A549 (cell line): ENCODE results near the gene GXYLT2.

Experiments used
- CHD2 ChIP-seq: fragments of 150-350 bp; IDR thresholded peaks from 2 replicates; pipeline ENCODE4 v1.6.1; 2014; ENCODE audit warnings: low read length; ENCODE audit not compliant: partially characterized antibody
- EHMT2 ChIP-seq: fragments of 200-600 bp; sonication (generic); IDR thresholded peaks from 2 replicates; pipeline ENCODE4 v1.6.1; 2016; ENCODE audit warnings: antibody characterized with exemption, low read depth, mild to moderate bottlenecking, moderate library complexity
- EP300 ChIP-seq, 2 experiments: fragments of >200 bp; sonication (Bioruptor Twin); formaldehyde crosslinking; IDR thresholded peaks; 2 replicates in 1 of 2; 3 replicates in 1 of 2; pipeline ENCODE4 v1.6.1; 2016 to 2017
- HOXB13 ChIP-seq: fragments of 250-450 bp; sonication (Bioruptor Pico); IDR thresholded peaks from 2 replicates; pipeline ENCODE4 v1.5.0; 2020; ENCODE audit warnings: low read depth, mild to moderate bottlenecking, moderate library complexity
- KDM1A ChIP-seq: fragments of 200-600 bp; sonication (generic); IDR thresholded peaks from 2 replicates; pipeline ENCODE4 v1.6.1; 2016; ENCODE audit warnings: low read depth, mild to moderate bottlenecking
- KDM5A ChIP-seq: fragments of 200-600 bp; sonication (generic); IDR thresholded peaks from 2 replicates; pipeline ENCODE4 v1.6.1; 2016; ENCODE audit warnings: antibody characterized with exemption, mild to moderate bottlenecking
- MAX ChIP-seq: IDR thresholded peaks from 2 replicates; pipeline ENCODE4 v1.6.1; 2012
- POLR2A ChIP-seq: IDR thresholded peaks from 2 replicates; pipeline ENCODE4 v1.6.1; 2012; ENCODE audit warnings: mild to moderate bottlenecking, low read length
- RAD21 ChIP-seq, 2 experiments: fragments of >200 bp in 1 of 2; sonication (Bioruptor Twin) in 1 of 2; formaldehyde crosslinking in 1 of 2; IDR thresholded peaks in 1 of 2; conservative IDR thresholded peaks in 1 of 2; 2 replicates in 1 of 2; 3 replicates in 1 of 2; pipeline ENCODE4 v1.6.1; 2012 to 2018; ENCODE audit warnings: inconsistent platforms in 1 of 2
- RFX5 ChIP-seq: fragments of 450-650 bp; IDR thresholded peaks from 2 replicates; pipeline ENCODE4 v1.7.1; 2014; ENCODE audit warnings: antibody characterized with exemption, mild to moderate bottlenecking, moderate library complexity
- ZNF302 ChIP-seq: fragments of 250-450 bp; sonication (Bioruptor Pico); IDR thresholded peaks from 2 replicates; pipeline ENCODE4 v1.9.0; 2021; ENCODE audit warnings: inconsistent platforms, mild to moderate bottlenecking, moderate library complexity
- TF ChIP-seq, protein P1 (sequence below): fragments of >200 bp; sonication (Bioruptor Twin); formaldehyde crosslinking; IDR thresholded peaks from 3 replicates; pipeline ENCODE4 v1.5.1; 2016

DNA sequence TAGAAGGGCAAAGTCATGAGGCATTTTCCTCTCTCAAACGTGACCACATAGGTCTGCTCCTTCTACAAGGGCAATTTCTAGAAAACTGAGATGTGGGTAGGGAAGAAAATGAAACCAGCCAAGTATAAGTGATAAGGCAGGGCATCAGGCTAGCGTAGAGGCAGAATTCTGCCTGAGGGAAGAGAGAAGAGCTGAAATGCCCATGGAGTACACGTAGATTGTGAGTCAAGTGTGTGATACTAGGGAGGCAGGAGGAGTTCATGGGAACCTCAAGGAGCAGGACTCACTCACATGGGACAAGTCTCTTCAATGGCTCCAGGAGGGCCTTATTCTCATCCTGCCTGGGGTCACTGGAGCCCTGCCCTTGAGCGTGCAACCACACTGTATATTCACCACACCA, 73.9 kb downstream of the GXYLT2 start:
- no peak for TF ChIP-seq POLR2A
- no peak for TF ChIP-seq KDM1A
- no peak for TF ChIP-seq KDM5A
- TF ChIP-seq EP300 (IDR thresholded peaks at IDR 0.05) = no peak
- TF ChIP-seq, protein P1, sequence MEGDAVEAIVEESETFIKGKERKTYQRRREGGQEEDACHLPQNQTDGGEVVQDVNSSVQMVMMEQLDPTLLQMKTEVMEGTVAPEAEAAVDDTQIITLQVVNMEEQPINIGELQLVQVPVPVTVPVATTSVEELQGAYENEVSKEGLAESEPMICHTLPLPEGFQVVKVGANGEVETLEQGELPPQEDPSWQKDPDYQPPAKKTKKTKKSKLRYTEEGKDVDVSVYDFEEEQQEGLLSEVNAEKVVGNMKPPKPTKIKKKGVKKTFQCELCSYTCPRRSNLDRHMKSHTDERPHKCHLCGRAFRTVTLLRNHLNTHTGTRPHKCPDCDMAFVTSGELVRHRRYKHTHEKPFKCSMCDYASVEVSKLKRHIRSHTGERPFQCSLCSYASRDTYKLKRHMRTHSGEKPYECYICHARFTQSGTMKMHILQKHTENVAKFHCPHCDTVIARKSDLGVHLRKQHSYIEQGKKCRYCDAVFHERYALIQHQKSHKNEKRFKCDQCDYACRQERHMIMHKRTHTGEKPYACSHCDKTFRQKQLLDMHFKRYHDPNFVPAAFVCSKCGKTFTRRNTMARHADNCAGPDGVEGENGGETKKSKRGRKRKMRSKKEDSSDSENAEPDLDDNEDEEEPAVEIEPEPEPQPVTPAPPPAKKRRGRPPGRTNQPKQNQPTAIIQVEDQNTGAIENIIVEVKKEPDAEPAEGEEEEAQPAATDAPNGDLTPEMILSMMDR = no peak
- TF ChIP-seq RAD21 (conservative IDR thresholded peaks at IDR 0.05 in 1 of 2, IDR thresholded peaks at IDR 0.05 in 1 of 2) = no peak
- TF ChIP-seq RFX5 = no peak
- no peak for TF ChIP-seq ZNF302 (CRISPR knock-in tag)
- TF ChIP-seq EHMT2 = no peak
- TF ChIP-seq CHD2 = no peak
- TF ChIP-seq MAX = no peak
- TF ChIP-seq HOXB13 (CRISPR knock-in tag) = no peak
